HCT116 (cell line): Measurements from ENCODE around the gene EVX2.

Source experiments
- CEBPB ChIP-seq: IDR thresholded peaks from 2 replicates; pipeline ENCODE4 v1.6.1; 2012; ENCODE audit warnings: low read depth
- EZH2 ChIP-seq: fragments of 200-600 bp; sonication (generic); IDR thresholded peaks from 2 replicates; pipeline ENCODE4 v1.6.1; 2017; ENCODE audit warnings: antibody characterized with exemption, mixed run types
- POLR2A ChIP-seq: IDR thresholded peaks from 2 replicates; pipeline ENCODE4 v1.7.0; 2011; ENCODE audit warnings: borderline replicate concordance; ENCODE audit not compliant: insufficient read depth, insufficient read length; ENCODE audit errors: extremely low read depth
- TF ChIP-seq, protein P1 (sequence below): IDR thresholded peaks from 2 replicates; pipeline ENCODE4 v1.6.1; 2012

GRCh38 chr2:176092270-176093144 is 8.7 kb upstream of the EVX2 start, which contains the start of gene HOXD13:
- TF ChIP-seq, protein P1, sequence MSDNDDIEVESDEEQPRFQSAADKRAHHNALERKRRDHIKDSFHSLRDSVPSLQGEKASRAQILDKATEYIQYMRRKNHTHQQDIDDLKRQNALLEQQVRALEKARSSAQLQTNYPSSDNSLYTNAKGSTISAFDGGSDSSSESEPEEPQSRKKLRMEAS, result no peak
- TF ChIP-seq POLR2A (no peak), CEBPB (no peak), EZH2 (no peak)
